RWPE2 (cell line): Measurements from ENCODE around the gene ATP6AP2.

Experiments
- ATAC-seq: fragments of 200-7000 bp; cut with Tn5 transposase; 3 replicates; pipeline ENCODE4 v1.9.1; 2021; ENCODE audit warnings: low read depth
- DNase-seq: peaks from one replicate; pipeline ENCODE4 v3.0.0-alpha.2; 2020; ENCODE audit warnings: low spot score
- H3K27ac ChIP-seq: fragments of 450-650 bp; 2 replicates; pipeline ENCODE4 v1.5.1; 2017; ENCODE audit warnings: mild to moderate bottlenecking; ENCODE audit not compliant: poor library complexity, severe bottlenecking
- H3K27me3 ChIP-seq: fragments of 250-450 bp; sonication (Bioruptor Pico); 2 replicates; pipeline ENCODE4 v1.5.1; 2021; ENCODE audit warnings: mild to moderate bottlenecking, moderate library complexity; ENCODE audit not compliant: insufficient read depth, poor library complexity, severe bottlenecking
- H3K36me3 ChIP-seq: fragments of 250-450 bp; sonication (Bioruptor Pico); 2 replicates; pipeline ENCODE4 v1.5.1; 2020; ENCODE audit warnings: low read depth, mild to moderate bottlenecking, moderate library complexity
- H3K4me1 ChIP-seq: fragments of 250-450 bp; sonication (Bioruptor Pico); 2 replicates; pipeline ENCODE4 v1.5.1; 2021; ENCODE audit warnings: mild to moderate bottlenecking, moderate library complexity; ENCODE audit not compliant: insufficient read depth, poor library complexity, severe bottlenecking
- H3K4me3 ChIP-seq: fragments of 250-450 bp; sonication (Bioruptor Pico); 2 replicates; pipeline ENCODE4 v1.5.1; 2021; ENCODE audit warnings: mild to moderate bottlenecking, moderate library complexity; ENCODE audit not compliant: severe bottlenecking
- H3K9me3 ChIP-seq: fragments of 250-450 bp; sonication (Bioruptor Pico); 2 replicates; pipeline ENCODE4 v1.5.1; 2021; ENCODE audit warnings: mild to moderate bottlenecking, moderate library complexity; ENCODE audit not compliant: severe bottlenecking
- TF ChIP-seq, protein P1 (sequence below): fragments of 450-650 bp; IDR thresholded peaks from one replicate; pipeline ENCODE4 v1.5.1; 2017; ENCODE audit warnings: mild to moderate bottlenecking, moderate library complexity; ENCODE audit not compliant: poor library complexity, severe bottlenecking

ATP6AP2 gene

DNA sequence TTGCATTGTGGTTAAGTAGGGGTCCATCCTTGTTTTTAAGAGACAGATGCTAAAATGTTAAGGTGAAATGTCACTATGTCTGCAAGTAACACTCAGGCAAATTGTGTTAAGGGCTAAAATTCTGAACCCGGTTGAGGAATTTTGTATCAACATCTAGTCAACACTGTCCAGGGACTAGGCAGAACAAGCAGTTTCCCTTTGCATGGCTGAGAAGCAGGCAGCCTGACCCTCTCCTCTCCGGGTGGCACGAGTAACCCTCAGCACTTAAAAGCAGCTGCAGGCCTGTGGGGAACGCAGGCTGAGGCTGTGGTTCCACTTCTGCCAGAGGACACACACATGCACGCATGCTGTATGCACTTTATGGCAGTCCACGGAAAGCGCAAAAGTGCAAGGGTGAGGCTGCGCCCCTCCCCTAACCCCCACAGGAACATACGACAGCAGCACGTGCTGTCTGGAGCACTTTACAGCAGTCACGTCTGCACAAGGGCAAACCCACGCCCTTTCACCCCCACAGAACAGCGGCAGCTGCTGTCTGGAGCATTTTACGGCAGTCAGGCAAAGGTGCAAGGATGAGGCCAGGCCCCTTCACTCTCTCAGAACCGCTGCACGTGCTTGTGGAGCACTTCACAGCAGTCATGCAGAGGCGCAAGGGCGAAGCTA is 41.8 kb downstream of the ATP6AP2 start:
- ATAC-seq (no peak), DNase-seq (no peak)
- Histone ChIP-seq H3K4me3 (no peak overlapping the region), H3K36me3 (no peaks in the 10 kb centered on the region; the same call in 1 of the 2 replicates), H3K27me3 (no peaks in the 10 kb centered on the region), H3K4me1 (no peaks in the 10 kb centered on the region), H3K9me3 (no peaks in the 10 kb centered on the region), H3K27ac (no peak overlapping the region)
- TF ChIP-seq, protein P1, sequence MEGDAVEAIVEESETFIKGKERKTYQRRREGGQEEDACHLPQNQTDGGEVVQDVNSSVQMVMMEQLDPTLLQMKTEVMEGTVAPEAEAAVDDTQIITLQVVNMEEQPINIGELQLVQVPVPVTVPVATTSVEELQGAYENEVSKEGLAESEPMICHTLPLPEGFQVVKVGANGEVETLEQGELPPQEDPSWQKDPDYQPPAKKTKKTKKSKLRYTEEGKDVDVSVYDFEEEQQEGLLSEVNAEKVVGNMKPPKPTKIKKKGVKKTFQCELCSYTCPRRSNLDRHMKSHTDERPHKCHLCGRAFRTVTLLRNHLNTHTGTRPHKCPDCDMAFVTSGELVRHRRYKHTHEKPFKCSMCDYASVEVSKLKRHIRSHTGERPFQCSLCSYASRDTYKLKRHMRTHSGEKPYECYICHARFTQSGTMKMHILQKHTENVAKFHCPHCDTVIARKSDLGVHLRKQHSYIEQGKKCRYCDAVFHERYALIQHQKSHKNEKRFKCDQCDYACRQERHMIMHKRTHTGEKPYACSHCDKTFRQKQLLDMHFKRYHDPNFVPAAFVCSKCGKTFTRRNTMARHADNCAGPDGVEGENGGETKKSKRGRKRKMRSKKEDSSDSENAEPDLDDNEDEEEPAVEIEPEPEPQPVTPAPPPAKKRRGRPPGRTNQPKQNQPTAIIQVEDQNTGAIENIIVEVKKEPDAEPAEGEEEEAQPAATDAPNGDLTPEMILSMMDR = no peak

DNA sequence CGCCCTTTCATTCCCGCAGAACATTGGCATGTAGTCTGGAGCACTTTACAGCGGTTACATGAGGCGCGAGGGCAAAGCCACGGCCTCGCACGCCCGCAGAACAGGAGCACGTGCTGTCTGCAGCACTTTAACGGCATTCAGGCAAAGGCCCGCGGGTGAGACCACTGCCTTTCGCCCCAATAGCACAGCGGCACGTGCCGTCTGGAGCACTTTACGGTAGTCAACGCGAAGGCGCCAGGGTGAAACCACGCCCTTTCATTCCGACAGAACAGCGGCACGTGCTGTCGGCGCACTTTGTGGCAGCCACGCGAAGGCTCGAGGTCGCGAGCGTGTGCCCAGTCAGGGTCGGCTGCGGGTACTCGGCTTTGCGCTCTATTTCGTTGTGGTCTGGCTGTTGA is 42.4 kb downstream of the ATP6AP2 start, which contains the start of gene MPC1L:
TSS of gene MPC1L (plus strand) at position 290 of the 398 bp plus-strand sequence. CDS start 138 bp downstream, outside the sequence.
- TF ChIP-seq, protein P1 = no peak
- ATAC-seq = no peak
- H3K27ac ChIP-seq = no peak within 1 kb of the TSS
- no peaks in the 10 kb centered on the region for H3K27me3 ChIP-seq
- no peaks in the 10 kb centered on the region for H3K9me3 ChIP-seq
- no peaks in the 10 kb centered on the region for H3K4me1 ChIP-seq
- H3K36me3 ChIP-seq = peaks cover 5% of the 10 kb centered on the region
- no peak within 1 kb of the TSS for H3K4me3 ChIP-seq
- no peak for DNase-seq

DNA sequence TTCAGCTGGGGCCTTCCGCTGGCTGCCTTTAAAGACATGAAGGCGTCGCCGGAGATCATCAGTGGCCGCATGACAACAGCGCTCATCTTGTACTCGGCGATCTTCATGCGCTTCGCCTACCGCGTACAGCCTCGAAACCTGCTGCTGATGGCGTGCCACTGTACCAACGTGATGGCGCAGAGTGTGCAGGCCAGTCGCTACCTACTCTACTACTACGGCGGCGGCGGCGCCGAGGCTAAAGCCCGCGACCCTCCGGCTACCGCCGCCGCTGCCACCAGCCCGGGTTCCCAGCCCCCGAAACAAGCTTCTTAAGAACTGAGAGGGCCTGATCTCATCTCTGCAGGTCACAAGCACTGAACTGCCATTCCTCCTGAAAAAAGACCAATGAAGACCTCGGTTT is 42.9 kb downstream of the ATP6AP2 start:
- DNase-seq (no peak), ATAC-seq (no peak)
- no peaks in the 10 kb centered on the region for H3K9me3 ChIP-seq
- H3K4me1 ChIP-seq = no peaks in the 10 kb centered on the region
- TF ChIP-seq, protein P1 = no peak
- H3K27ac ChIP-seq = no peak overlapping the region
- H3K4me3 ChIP-seq = no peak overlapping the region
- H3K36me3 ChIP-seq = peaks cover 8% of the 10 kb centered on the region
- no peaks in the 10 kb centered on the region for H3K27me3 ChIP-seq

DNA sequence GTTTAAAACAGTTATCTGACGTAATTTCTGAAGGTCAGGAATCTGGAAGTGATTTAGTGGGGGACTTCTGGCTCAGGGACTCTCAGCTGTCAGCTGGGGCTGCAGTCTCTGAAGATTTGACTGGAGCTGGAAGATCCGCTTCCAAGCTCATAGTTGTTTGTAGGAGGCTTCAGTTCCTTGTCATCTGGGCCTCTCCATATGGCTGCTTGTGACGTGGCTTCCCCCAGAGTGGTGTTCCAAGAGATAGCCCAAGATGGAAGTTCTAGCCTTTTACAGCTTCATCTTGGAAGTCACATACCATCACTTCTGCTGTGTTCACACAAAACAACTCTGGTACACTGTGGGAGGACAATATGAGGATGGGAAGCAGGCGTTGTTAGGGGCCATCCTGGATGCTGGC is 44.5 kb downstream of the ATP6AP2 start:
- ATAC-seq = no peak

DNA sequence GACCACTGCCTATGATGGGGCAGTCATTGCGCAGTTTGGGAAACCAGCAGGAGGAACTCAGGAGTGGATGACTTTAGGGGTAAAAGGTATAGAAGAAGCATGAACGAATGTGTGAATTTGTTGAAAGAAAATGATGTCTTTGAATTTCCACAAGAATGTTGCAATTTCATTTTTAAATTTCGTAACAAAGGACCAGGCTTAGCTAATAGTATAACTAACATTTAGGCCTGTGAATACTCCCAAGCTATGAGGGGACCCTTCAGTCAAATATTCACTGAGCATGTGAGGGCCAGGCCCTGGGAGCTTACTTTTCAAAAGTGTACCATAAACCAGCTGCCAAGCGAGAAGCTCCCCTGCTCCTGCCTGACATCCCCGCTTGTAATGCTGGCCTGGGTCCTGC is 47.7 kb downstream of the ATP6AP2 start:
- no peak for DNase-seq
- no peaks in the 10 kb centered on the region for H3K4me1 ChIP-seq
- no peak for ATAC-seq
- H3K9me3 ChIP-seq = no peaks in the 10 kb centered on the region
- TF ChIP-seq, protein P1 = no peak
- H3K27me3 ChIP-seq = no peaks in the 10 kb centered on the region
- H3K36me3 ChIP-seq = peaks cover 12% of the 10 kb centered on the region
- H3K4me3 ChIP-seq = no peak overlapping the region
- H3K27ac ChIP-seq = no peak overlapping the region

More for the DNA sequence above, 44.5 kb downstream of the ATP6AP2 start:
- DNase-seq = no peak
- H3K27ac ChIP-seq = no peak overlapping the region
- TF ChIP-seq, protein P1 = no peak
- peaks cover 8% of the 10 kb centered on the region for H3K36me3 ChIP-seq
- no peaks in the 10 kb centered on the region for H3K4me1 ChIP-seq
- no peaks in the 10 kb centered on the region for H3K9me3 ChIP-seq
- H3K4me3 ChIP-seq = no peak overlapping the region
- H3K27me3 ChIP-seq = no peaks in the 10 kb centered on the region
